ENCODE results near the gene NSD1. TPM values are rescaled to one million over a fixed set of nuclear protein-coding genes. Genes with fewer than 3 reads are reported as not detected.

NSD1 gene
- polyA plus RNA-seq, 1 donor from 2014 or later: 12.8 TPM

- TF ChIP-seq RAD21 (conservative IDR thresholded peaks at IDR 0.05) (no peak), TAF1 (IDR thresholded peaks at IDR 0.05; ENCODE audit: low read depth) (no peak), MXI1 (conservative IDR thresholded peaks at IDR 0.05; ENCODE audit: poor library complexity, severe bottlenecking) (no peak)
These were observed 202.1 kb downstream of the NSD1 start (continued) for GRCh38 chr5:177335701-177336065.

- TF ChIP-seq REST (IDR thresholded peaks at IDR 0.05; ENCODE audit: borderline replicate concordance) (no peak), POLR2AphosphoS5 (IDR thresholded peaks at IDR 0.05) (no peak), SMC3 (conservative IDR thresholded peaks at IDR 0.05; ENCODE audit: poor library complexity) (no peak), EZH2 (IDR thresholded peaks at IDR 0.05; ENCODE audit: borderline replicate concordance, insufficient read depth, low read length, poor library complexity, severe bottlenecking) (no peak), EP300 (conservative IDR thresholded peaks at IDR 0.05; ENCODE audit: poor library complexity, severe bottlenecking) (no peak), TAF1 (IDR thresholded peaks at IDR 0.05; ENCODE audit: low read depth) (no peak), RAD21 (conservative IDR thresholded peaks at IDR 0.05) (no peak), MXI1 (conservative IDR thresholded peaks at IDR 0.05; ENCODE audit: poor library complexity, severe bottlenecking) (no peak), CTCF (IDR thresholded peaks at IDR 0.05; ENCODE audit: poor library complexity, severe bottlenecking) (no peak)
- H3K4me3 ChIP-seq (ENCODE audit: low read length): no peak overlapping the region
- H3K4me2 ChIP-seq (ENCODE audit: low read length): no peak overlapping the region
- no peaks in the 10 kb centered on the region for H4K20me1 ChIP-seq (ENCODE audit: insufficient read depth)
- peaks cover 4% of the 10 kb centered on the region for H3K79me2 ChIP-seq (replicated peaks; ENCODE audit: insufficient read depth, low read length)
- no peaks in the 10 kb centered on the region for H3K27me3 ChIP-seq (ENCODE audit: insufficient read depth, low read depth, low read length)
- no peaks in the 10 kb centered on the region for H3K36me3 ChIP-seq (ENCODE audit: insufficient read depth, low read length)
- no peak overlapping the region for H2AFZ ChIP-seq (ENCODE audit: low read depth, low read length)
- no peak overlapping the region for H3K9ac ChIP-seq (ENCODE audit: low read length)
- H3K27ac ChIP-seq (ENCODE audit: low read length): no peak overlapping the region
- no peaks in the 10 kb centered on the region for H3K9me2 ChIP-seq (ENCODE audit: insufficient read depth, low read length)
- no peaks in the 10 kb centered on the region for H3K9me3 ChIP-seq (ENCODE audit: low read length)
- H3F3A ChIP-seq (ENCODE audit: insufficient read depth, low read length, poor library complexity, severe bottlenecking): no peaks in the 10 kb centered on the region
These were observed 202.5 kb downstream of the NSD1 start for GRCh38 chr5:177336112-177336511.

- TF ChIP-seq TAF1 (IDR thresholded peaks at IDR 0.05; ENCODE audit: low read depth): no peak
- no peak for TF ChIP-seq REST (IDR thresholded peaks at IDR 0.05; ENCODE audit: borderline replicate concordance)
- TF ChIP-seq MXI1 (conservative IDR thresholded peaks at IDR 0.05; ENCODE audit: poor library complexity, severe bottlenecking): no peak
- no peaks in the 10 kb centered on the region for H3K27me3 ChIP-seq (ENCODE audit: insufficient read depth, low read depth, low read length)
- no peak overlapping the region for H3K4me3 ChIP-seq (ENCODE audit: low read length)
- H3K27ac ChIP-seq (ENCODE audit: low read length): no peak overlapping the region
- no peaks in the 10 kb centered on the region for H3K9me2 ChIP-seq (ENCODE audit: insufficient read depth, low read length)
- H3K9ac ChIP-seq (ENCODE audit: low read length): no peak overlapping the region
- no peaks in the 10 kb centered on the region for H3F3A ChIP-seq (ENCODE audit: insufficient read depth, low read length, poor library complexity, severe bottlenecking)
- peaks cover 9% of the 10 kb centered on the region for H3K79me2 ChIP-seq (replicated peaks; ENCODE audit: insufficient read depth, low read length)
- no peak overlapping the region for H3K4me2 ChIP-seq (ENCODE audit: low read length)
- H4K20me1 ChIP-seq (ENCODE audit: insufficient read depth): no peaks in the 10 kb centered on the region
- H3K9me3 ChIP-seq (ENCODE audit: low read length): no peaks in the 10 kb centered on the region
- H3K36me3 ChIP-seq (ENCODE audit: insufficient read depth, low read length): no peaks in the 10 kb centered on the region
- H2AFZ ChIP-seq (ENCODE audit: low read depth, low read length): no peak overlapping the region
These were observed 203.3 kb downstream of the NSD1 start for GRCh38 chr5:177336603-177337494.

All from neural cell (in vitro differentiated cells).